A549 (cell line): ENCODE data around the gene MCM3AP. TPM values are rescaled to one million over a fixed set of nuclear protein-coding genes. Genes with fewer than 3 reads are reported as not detected.
"Not testable (repeated sequence)": the region's sequence is repeated elsewhere in the genome, so short reads cannot be mapped to it uniquely, and the experiment has no call there.

ENCODE experiments used
- ATAC-seq, 2 experiments: fragments of 200-7000 bp in 1 of 2; fragments of >200 bp in 1 of 2; cut with Nextera tagmentation in 1 of 2; cut with Tn5 transposase in 1 of 2; 3 replicates each; pipeline versions ENCODE4 v1.8.0 to v1.9.1; 2018 to 2020; ENCODE audit warnings: mild to moderate bottlenecking in 1 of 2, moderate library complexity in 1 of 2
- CTCF ChIA-PET: fragments of 300-600 bp; sonication (Branson Sonifier 250); formaldehyde crosslinking; extraction: SDS; loops from one replicate; lab custom pipeline; 2021; ENCODE audit warnings: antibody characterized with exemption, inconsistent platforms; lab: Yijun Ruan, JAX
- POLR2A ChIA-PET: fragments of 350-600 bp; formaldehyde crosslinking; extraction: SDS; loops from one replicate; lab custom pipeline; 2021; ENCODE audit warnings: antibody characterized with exemption, inconsistent platforms; lab: Yijun Ruan, JAX
- DNase-seq, 2 experiments: peaks; one replicate each; pipeline versions ENCODE4 v3.0.0 to v3.0.0-alpha.2; 2011 to 2016; ENCODE audit warnings: low read depth in 1 of 2, low spot score in 1 of 2
- FAIRE-seq: peaks from 2 replicates; lab custom pipeline; 2011; peaks lifted over from hg19 to GRCh38; lab: Jason Lieb, UNC
- H3K27ac ChIP-seq, 2 experiments: fragments of >200 bp; sonication (Bioruptor Twin); formaldehyde crosslinking; 3 replicates each; pipeline ENCODE4 v1.5.1; 2016 to 2017
- H3K4me1 ChIP-seq: fragments of >200 bp; sonication (Bioruptor Twin); formaldehyde crosslinking; 3 replicates; pipeline ENCODE4 v1.6.1; 2016
- H3K4me2 ChIP-seq: fragments of >200 bp; sonication (Bioruptor Twin); formaldehyde crosslinking; 3 replicates; pipeline ENCODE4 v1.6.1; 2016
- H3K4me3 ChIP-seq: fragments of >200 bp; sonication (Bioruptor Twin); formaldehyde crosslinking; 3 replicates; pipeline ENCODE4 v1.5.1; 2016
- H3K9me3 ChIP-seq: fragments of >200 bp; sonication (Bioruptor Twin); formaldehyde crosslinking; 3 replicates; pipeline ENCODE4 v1.6.1; 2016
- CBX2 ChIP-seq: fragments of 200-600 bp; sonication (generic); IDR thresholded peaks from 2 replicates; pipeline ENCODE4 v1.6.1; 2016; ENCODE audit warnings: low read depth, mild to moderate bottlenecking, borderline replicate concordance
- CHD4 ChIP-seq: fragments of 200-600 bp; sonication (generic); IDR thresholded peaks from 2 replicates; pipeline ENCODE4 v1.6.1; 2016; ENCODE audit warnings: antibody characterized with exemption, mild to moderate bottlenecking, borderline replicate concordance
- EP300 ChIP-seq, 2 experiments: fragments of >200 bp; sonication (Bioruptor Twin); formaldehyde crosslinking; IDR thresholded peaks; 2 replicates in 1 of 2; 3 replicates in 1 of 2; pipeline ENCODE4 v1.6.1; 2016 to 2017
- GATA3 ChIP-seq: IDR thresholded peaks from 2 replicates; pipeline ENCODE4 v1.6.1; 2012; ENCODE audit warnings: borderline replicate concordance
- HOXB13 ChIP-seq: fragments of 250-450 bp; sonication (Bioruptor Pico); IDR thresholded peaks from 2 replicates; pipeline ENCODE4 v1.5.0; 2020; ENCODE audit warnings: low read depth, mild to moderate bottlenecking, moderate library complexity
- JUN ChIP-seq, 2 experiments: fragments of >200 bp; sonication (Bioruptor Twin); formaldehyde crosslinking; IDR thresholded peaks; 2 replicates in 1 of 2; 3 replicates in 1 of 2; pipeline ENCODE4 v1.6.1; 2016 to 2017
- KDM1A ChIP-seq: fragments of 200-600 bp; sonication (generic); IDR thresholded peaks from 2 replicates; pipeline ENCODE4 v1.6.1; 2016; ENCODE audit warnings: low read depth, mild to moderate bottlenecking
- MAZ ChIP-seq: fragments of 150-350 bp; IDR thresholded peaks from 2 replicates; pipeline ENCODE4 v1.6.1; 2014; ENCODE audit warnings: antibody characterized with exemption, low read depth, low read length, borderline replicate concordance
- NPAS2 ChIP-seq: fragments of 250-450 bp; sonication (Bioruptor Pico); IDR thresholded peaks from 2 replicates; pipeline ENCODE4 v1.8.0; 2022; ENCODE audit warnings: mild to moderate bottlenecking, moderate library complexity, borderline replicate concordance
- PHF8 ChIP-seq: fragments of 200-600 bp; sonication (generic); IDR thresholded peaks from 2 replicates; pipeline ENCODE4 v1.6.1; 2016; ENCODE audit warnings: low read depth, mild to moderate bottlenecking, antibody characterized with exemption, moderate library complexity, borderline replicate concordance
- POLR2AphosphoS2 ChIP-seq: conservative IDR thresholded peaks from 2 replicates; pipeline ENCODE4 v1.6.1; 2012; ENCODE audit warnings: low read length, improper control_type of control experiment, inconsistent platforms
- RCOR1 ChIP-seq: fragments of 150-350 bp; IDR thresholded peaks from 2 replicates; pipeline ENCODE4 v1.6.1; 2014; ENCODE audit warnings: antibody characterized with exemption, low read length, low read depth
- RNF2 ChIP-seq: fragments of 200-600 bp; sonication (generic); IDR thresholded peaks from 2 replicates; pipeline ENCODE4 v1.6.1; 2016; ENCODE audit warnings: low read depth, mild to moderate bottlenecking, antibody characterized with exemption, moderate library complexity, borderline replicate concordance
- SREBF2 ChIP-seq: fragments of 450-650 bp; IDR thresholded peaks from 2 replicates; pipeline ENCODE4 v1.6.1; 2014; ENCODE audit warnings: mild to moderate bottlenecking, moderate library complexity
- ZC3H11A ChIP-seq: fragments of 450-650 bp; IDR thresholded peaks from 2 replicates; pipeline ENCODE4 v1.6.1; 2014; ENCODE audit warnings: antibody characterized with exemption, mild to moderate bottlenecking
- ZSCAN20 ChIP-seq: fragments of 250-450 bp; sonication (Bioruptor Pico); IDR thresholded peaks from 2 replicates; pipeline ENCODE4 v1.8.0; 2022; ENCODE audit warnings: mild to moderate bottlenecking, moderate library complexity
- WGBS: methylation state at CpG from one replicate; pipeline ENCODE4 v1.1.6; 2017; ENCODE audit errors: missing lambda C conversion rate; 5-methylcytosine and 5-hydroxymethylcytosine counted together
- polyA plus RNA-seq, 4 experiments: library from polyadenylated mRNA; depleted of rRNA in 3 of 4; stranded (reverse); fragments of >200 nt; fragmentation: RNase III in 1 of 4; extraction: RNeasy Plus Mini Kit Qiagen cat#74134 plus additional on column Dnase treatment in 1 of 4; gene quantifications; 2 replicates in 3 of 4; 3 replicates in 1 of 4; pipeline ENCODE4 v1.2.3, GENCODE V29; 2011 to 2017
- TF ChIP-seq, protein P1 (sequence below): IDR thresholded peaks from 2 replicates; pipeline ENCODE4 v1.6.1; 2012
- TF ChIP-seq, protein P2 (sequence below): fragments of 150-350 bp; IDR thresholded peaks from 2 replicates; pipeline ENCODE4 v1.6.1; 2014; ENCODE audit warnings: low read depth, mild to moderate bottlenecking, low read length
- TF ChIP-seq, protein P3 (sequence below): IDR thresholded peaks from 2 replicates; pipeline ENCODE4 v1.6.1; 2012; ENCODE audit warnings: low read depth, borderline replicate concordance
- TF ChIP-seq, protein P4 (sequence below): fragments of >200 bp; sonication (Bioruptor Twin); formaldehyde crosslinking; IDR thresholded peaks from 3 replicates; pipeline ENCODE4 v1.5.1; 2016
- TF ChIP-seq, protein P5 (sequence below): fragments of >200 bp; sonication (Bioruptor Twin); formaldehyde crosslinking; IDR thresholded peaks from 2 replicates; pipeline ENCODE4 v1.6.1; 2016

The MCM3AP gene
- polyA plus RNA-seq, 2 of the 4 experiments (the other 2 are of a cell fraction), result 41.2 to 43.6 TPM

DNA sequence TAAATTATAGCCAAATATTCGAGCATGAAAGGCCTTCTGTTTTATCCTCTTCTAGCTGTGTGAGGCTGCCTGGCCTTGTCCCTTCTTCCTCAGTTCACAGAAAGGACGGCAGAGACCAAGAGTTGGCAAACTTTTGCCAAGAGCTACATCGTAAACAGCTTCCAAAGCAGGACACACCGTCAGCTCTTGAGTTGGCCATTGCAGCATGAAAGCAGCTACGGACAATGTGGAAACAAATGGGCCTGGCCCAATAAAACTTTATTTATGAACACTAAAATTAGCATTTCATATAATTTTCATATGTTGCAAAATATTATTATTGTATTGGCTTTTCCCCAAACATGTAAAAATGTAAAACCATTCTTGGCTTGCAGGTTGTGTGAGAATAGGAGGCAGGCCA is 27.5 kb upstream of the MCM3AP start:
- DNase-seq (no peak), ATAC-seq (no peak)
- H3K27ac ChIP-seq, result no peak overlapping the region
- no peaks in the 10 kb centered on the region for H3K9me3 ChIP-seq
- no peak overlapping the region for H3K4me2 ChIP-seq
- no peak for TF ChIP-seq RNF2
- no peak for TF ChIP-seq EP300 (IDR thresholded peaks at IDR 0.05)
- TF ChIP-seq GATA3, result no peak
- TF ChIP-seq, all 56 proteins: peak for 0
- 86% methylated on average over 5 of the region's 5 CpGs for WGBS
- CTCF ChIA-PET, result no interaction called here
- H3K4me3 ChIP-seq, result no peak overlapping the region
- FAIRE-seq, result no peak
- POLR2A ChIA-PET, result no interaction called here
- H3K4me1 ChIP-seq, result no peaks in the 10 kb centered on the region

DNA sequence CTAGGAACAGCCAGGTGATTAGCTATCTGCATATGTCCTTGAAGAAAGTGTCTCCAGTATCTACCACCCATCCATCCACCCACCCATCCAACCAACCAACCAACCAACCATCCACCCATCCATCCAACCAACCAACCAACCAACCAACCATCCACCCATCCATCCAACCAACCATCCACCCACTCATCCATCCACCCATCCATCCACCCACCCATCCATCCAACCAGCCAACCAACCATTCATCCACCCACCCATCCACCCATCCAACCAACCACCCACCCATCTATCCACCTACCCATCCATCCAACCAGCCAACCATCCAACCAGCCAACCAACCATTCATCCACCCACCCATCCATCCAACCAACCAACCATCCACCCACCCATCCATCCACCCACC is 26.2 kb upstream of the MCM3AP start:
- ATAC-seq (no peak), FAIRE-seq (no peak), DNase-seq (no peak)
- Histone ChIP-seq H3K27ac (no peak overlapping the region), H3K4me2 (no peak overlapping the region), H3K4me3 (no peak overlapping the region), H3K4me1 (no peaks in the 10 kb centered on the region), H3K9me3 (no peaks in the 10 kb centered on the region)
- ChIA-PET POLR2A (no interaction called here), CTCF (no interaction called here)
- TF ChIP-seq CHD4, result no peak
- TF ChIP-seq HOXB13 (CRISPR knock-in tag), result no peak
- TF ChIP-seq SREBF2, result no peak
- TF ChIP-seq, protein P1, sequence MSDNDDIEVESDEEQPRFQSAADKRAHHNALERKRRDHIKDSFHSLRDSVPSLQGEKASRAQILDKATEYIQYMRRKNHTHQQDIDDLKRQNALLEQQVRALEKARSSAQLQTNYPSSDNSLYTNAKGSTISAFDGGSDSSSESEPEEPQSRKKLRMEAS, result no peak
- no peak for TF ChIP-seq MAZ
- TF ChIP-seq RNF2, result no peak
- TF ChIP-seq CBX2, result no peak
- TF ChIP-seq, protein P2, sequence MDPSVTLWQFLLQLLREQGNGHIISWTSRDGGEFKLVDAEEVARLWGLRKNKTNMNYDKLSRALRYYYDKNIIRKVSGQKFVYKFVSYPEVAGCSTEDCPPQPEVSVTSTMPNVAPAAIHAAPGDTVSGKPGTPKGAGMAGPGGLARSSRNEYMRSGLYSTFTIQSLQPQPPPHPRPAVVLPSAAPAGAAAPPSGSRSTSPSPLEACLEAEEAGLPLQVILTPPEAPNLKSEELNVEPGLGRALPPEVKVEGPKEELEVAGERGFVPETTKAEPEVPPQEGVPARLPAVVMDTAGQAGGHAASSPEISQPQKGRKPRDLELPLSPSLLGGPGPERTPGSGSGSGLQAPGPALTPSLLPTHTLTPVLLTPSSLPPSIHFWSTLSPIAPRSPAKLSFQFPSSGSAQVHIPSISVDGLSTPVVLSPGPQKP, result no peak
- TF ChIP-seq PHF8, result no peak
- no peak for TF ChIP-seq NPAS2 (CRISPR knock-in tag)
- TF ChIP-seq ZC3H11A, result no peak

DNA sequence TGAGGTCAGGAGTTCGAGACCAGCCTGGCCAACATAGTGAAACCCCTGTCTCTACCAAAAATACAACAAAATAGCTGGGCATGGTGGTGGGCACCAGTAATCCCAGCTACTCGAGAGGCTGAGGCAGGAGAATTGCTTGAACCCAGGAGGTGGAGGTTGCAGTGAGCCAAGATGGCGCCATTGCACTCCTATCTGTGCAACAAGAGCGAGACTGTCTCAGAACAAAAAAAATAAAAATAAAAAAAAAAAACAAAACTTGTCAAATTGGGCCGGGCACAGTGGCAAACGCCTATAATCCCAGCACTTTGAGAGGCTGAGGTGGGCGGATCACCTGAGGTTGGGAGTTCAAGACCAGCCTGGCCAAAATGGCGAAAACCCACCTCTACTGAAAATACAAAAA is 24.8 kb upstream of the MCM3AP start:
- ATAC-seq, H3K27ac ChIP-seq, H3K4me2 ChIP-seq, POLR2A ChIA-PET, DNase-seq, H3K4me1 ChIP-seq, H3K9me3 ChIP-seq, FAIRE-seq, H3K4me3 ChIP-seq: not testable (repeated sequence)
- WGBS, result 92% methylated on average over 8 of the region's 8 CpGs
- CTCF ChIA-PET, result interaction anchor here (0.6 to 1.3 kb wide), 3 partner anchors 10 to 43 kb away, joined by 3 read pairs; no protein-coding TSS in a partner anchor

DNA sequence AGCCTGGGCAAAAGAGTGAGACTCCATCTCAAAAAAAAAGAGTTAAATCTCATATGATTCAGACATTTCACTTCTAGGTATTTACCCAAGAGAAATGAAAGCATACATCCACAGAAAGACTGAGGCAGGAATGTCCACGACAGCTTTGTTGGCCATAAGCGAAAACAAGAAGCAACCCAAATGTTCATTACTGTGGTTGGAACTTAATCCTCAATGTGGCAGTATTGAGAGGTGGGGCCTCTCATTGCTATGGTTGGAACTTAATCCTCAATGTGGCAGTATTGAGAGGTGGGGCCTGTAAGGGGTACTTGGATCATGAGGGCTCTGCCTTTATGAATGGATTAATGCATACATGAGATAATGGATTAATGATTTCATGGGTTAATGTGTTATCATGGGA is 23.0 kb upstream of the MCM3AP start:
- POLR2A ChIA-PET, result no interaction called here
- FAIRE-seq (no peak), DNase-seq (no peak), ATAC-seq (no peak)
- Histone ChIP-seq H3K4me3 (no peak overlapping the region), H3K4me1 (no peaks in the 10 kb centered on the region), H3K4me2 (no peak overlapping the region), H3K27ac (no peak overlapping the region), H3K9me3 (no peaks in the 10 kb centered on the region)
- TF ChIP-seq ZSCAN20 (CRISPR knock-in tag) (no peak), POLR2AphosphoS2 (no peak), JUN (IDR thresholded peaks at IDR 0.05) (no peak), HOXB13 (CRISPR knock-in tag) (no peak), RCOR1 (no peak), KDM1A (no peak), CHD4 (no peak)
- TF ChIP-seq, protein P3, sequence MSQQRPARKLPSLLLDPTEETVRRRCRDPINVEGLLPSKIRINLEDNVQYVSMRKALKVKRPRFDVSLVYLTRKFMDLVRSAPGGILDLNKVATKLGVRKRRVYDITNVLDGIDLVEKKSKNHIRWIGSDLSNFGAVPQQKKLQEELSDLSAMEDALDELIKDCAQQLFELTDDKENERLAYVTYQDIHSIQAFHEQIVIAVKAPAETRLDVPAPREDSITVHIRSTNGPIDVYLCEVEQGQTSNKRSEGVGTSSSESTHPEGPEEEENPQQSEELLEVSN, result no peak
- TF ChIP-seq, protein P4, sequence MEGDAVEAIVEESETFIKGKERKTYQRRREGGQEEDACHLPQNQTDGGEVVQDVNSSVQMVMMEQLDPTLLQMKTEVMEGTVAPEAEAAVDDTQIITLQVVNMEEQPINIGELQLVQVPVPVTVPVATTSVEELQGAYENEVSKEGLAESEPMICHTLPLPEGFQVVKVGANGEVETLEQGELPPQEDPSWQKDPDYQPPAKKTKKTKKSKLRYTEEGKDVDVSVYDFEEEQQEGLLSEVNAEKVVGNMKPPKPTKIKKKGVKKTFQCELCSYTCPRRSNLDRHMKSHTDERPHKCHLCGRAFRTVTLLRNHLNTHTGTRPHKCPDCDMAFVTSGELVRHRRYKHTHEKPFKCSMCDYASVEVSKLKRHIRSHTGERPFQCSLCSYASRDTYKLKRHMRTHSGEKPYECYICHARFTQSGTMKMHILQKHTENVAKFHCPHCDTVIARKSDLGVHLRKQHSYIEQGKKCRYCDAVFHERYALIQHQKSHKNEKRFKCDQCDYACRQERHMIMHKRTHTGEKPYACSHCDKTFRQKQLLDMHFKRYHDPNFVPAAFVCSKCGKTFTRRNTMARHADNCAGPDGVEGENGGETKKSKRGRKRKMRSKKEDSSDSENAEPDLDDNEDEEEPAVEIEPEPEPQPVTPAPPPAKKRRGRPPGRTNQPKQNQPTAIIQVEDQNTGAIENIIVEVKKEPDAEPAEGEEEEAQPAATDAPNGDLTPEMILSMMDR, result no peak
- TF ChIP-seq, protein P5, sequence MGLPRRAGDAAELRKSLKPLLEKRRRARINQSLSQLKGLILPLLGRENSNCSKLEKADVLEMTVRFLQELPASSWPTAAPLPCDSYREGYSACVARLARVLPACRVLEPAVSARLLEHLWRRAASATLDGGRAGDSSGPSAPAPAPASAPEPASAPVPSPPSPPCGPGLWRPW, result no peak
- 91% methylated on average over 2 of the region's 2 CpGs for WGBS
- CTCF ChIA-PET, result no interaction called here
